ENCODE measurements around the gene ZNF497.
A peak's percentile ranks its signal among the peaks of the same experiment; 100 is the strongest.

Gene ZNF497

GRCh38 chr19:58335630-58336029, 26.9 kb downstream of the ZNF497 start:
- Histone ChIP-seq H3K36me3 (ENCODE audit: low read depth) (peaks cover 6% of the 10 kb centered on the region), H3K4me3 (ENCODE audit: severe bottlenecking) (no peak overlapping the region), H3K9me3 (ENCODE audit: severe bottlenecking) (no peaks in the 10 kb centered on the region), H3K27ac (ENCODE audit: poor library complexity, severe bottlenecking) (no peak overlapping the region), H3K4me1 (ENCODE audit: insufficient read depth, poor library complexity, severe bottlenecking) (no peaks in the 10 kb centered on the region), H3K27me3 (ENCODE audit: insufficient read depth, poor library complexity, severe bottlenecking) (no peaks in the 10 kb centered on the region)
- TF ChIP-seq, protein P1, sequence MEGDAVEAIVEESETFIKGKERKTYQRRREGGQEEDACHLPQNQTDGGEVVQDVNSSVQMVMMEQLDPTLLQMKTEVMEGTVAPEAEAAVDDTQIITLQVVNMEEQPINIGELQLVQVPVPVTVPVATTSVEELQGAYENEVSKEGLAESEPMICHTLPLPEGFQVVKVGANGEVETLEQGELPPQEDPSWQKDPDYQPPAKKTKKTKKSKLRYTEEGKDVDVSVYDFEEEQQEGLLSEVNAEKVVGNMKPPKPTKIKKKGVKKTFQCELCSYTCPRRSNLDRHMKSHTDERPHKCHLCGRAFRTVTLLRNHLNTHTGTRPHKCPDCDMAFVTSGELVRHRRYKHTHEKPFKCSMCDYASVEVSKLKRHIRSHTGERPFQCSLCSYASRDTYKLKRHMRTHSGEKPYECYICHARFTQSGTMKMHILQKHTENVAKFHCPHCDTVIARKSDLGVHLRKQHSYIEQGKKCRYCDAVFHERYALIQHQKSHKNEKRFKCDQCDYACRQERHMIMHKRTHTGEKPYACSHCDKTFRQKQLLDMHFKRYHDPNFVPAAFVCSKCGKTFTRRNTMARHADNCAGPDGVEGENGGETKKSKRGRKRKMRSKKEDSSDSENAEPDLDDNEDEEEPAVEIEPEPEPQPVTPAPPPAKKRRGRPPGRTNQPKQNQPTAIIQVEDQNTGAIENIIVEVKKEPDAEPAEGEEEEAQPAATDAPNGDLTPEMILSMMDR (IDR thresholded peaks at IDR 0.05; ENCODE audit: poor library complexity, severe bottlenecking): no peak
- ATAC-seq (ENCODE audit: low read depth) (no peak), DNase-seq (ENCODE audit: low spot score) (no peak)

GRCh38 chr19:58334691-58335249, 27.8 kb downstream of the ZNF497 start:
- Histone ChIP-seq H3K4me3 (ENCODE audit: severe bottlenecking) (no peak overlapping the region), H3K4me1 (ENCODE audit: insufficient read depth, poor library complexity, severe bottlenecking) (no peaks in the 10 kb centered on the region), H3K36me3 (ENCODE audit: low read depth) (peaks cover 6% of the 10 kb centered on the region), H3K27me3 (ENCODE audit: insufficient read depth, poor library complexity, severe bottlenecking) (no peaks in the 10 kb centered on the region), H3K27ac (ENCODE audit: poor library complexity, severe bottlenecking) (no peak overlapping the region), H3K9me3 (ENCODE audit: severe bottlenecking) (no peaks in the 10 kb centered on the region)
- ATAC-seq (ENCODE audit: low read depth) (no peak), DNase-seq (ENCODE audit: low spot score) (no peak)
- TF ChIP-seq, protein P1 (IDR thresholded peaks at IDR 0.05; ENCODE audit: poor library complexity, severe bottlenecking): no peak

GRCh38 chr19:58332697-58333096, 29.9 kb downstream of the ZNF497 start:
- Histone ChIP-seq H3K4me3 (ENCODE audit: severe bottlenecking) (no peak overlapping the region), H3K27ac (ENCODE audit: poor library complexity, severe bottlenecking) (no peak overlapping the region), H3K36me3 (ENCODE audit: low read depth) (0 out of 2 replicates have a peak, but pooled peaks cover 3% of the 10 kb centered on the region), H3K9me3 (ENCODE audit: severe bottlenecking) (no peaks in the 10 kb centered on the region), H3K27me3 (ENCODE audit: insufficient read depth, poor library complexity, severe bottlenecking) (no peaks in the 10 kb centered on the region), H3K4me1 (ENCODE audit: insufficient read depth, poor library complexity, severe bottlenecking) (no peaks in the 10 kb centered on the region)
- ATAC-seq (ENCODE audit: low read depth) (no peak), DNase-seq (ENCODE audit: low spot score) (no peak)
- TF ChIP-seq, protein P1 (IDR thresholded peaks at IDR 0.05; ENCODE audit: poor library complexity, severe bottlenecking): no peak

DNA sequence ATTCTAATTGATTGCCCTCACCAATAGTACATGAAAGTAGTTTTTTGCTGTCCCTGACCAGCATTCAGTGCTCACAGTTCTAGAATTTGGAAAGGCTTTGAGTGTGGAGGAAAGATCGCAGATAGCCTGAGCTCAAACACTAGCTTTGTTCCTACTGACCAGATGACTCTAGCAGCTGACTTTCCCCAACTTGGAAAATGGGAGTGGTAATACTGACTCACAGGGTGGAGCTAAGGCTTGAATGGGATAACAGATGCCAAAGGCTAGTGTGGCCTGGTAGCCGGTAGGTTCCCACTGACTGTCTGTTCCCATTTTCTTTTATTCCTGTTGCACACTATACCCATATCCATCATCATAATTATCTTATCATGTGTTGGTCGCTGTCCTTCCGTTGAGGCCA, 32.1 kb downstream of the ZNF497 start:
- Histone ChIP-seq H3K4me3 (ENCODE audit: severe bottlenecking) (no peak overlapping the region), H3K4me1 (ENCODE audit: insufficient read depth, poor library complexity, severe bottlenecking) (no peaks in the 10 kb centered on the region), H3K27me3 (ENCODE audit: insufficient read depth, poor library complexity, severe bottlenecking) (no peaks in the 10 kb centered on the region), H3K9me3 (ENCODE audit: severe bottlenecking) (no peaks in the 10 kb centered on the region), H3K36me3 (ENCODE audit: low read depth) (no peaks in the 10 kb centered on the region), H3K27ac (ENCODE audit: poor library complexity, severe bottlenecking) (no peak overlapping the region)
- TF ChIP-seq, protein P1 (IDR thresholded peaks at IDR 0.05; ENCODE audit: poor library complexity, severe bottlenecking): no peak
- ATAC-seq (ENCODE audit: low read depth): peak; percentile 35; the same call in 2 of the 3 replicates
- DNase-seq (ENCODE audit: low spot score): no peak

- Histone ChIP-seq H3K4me3 (ENCODE audit: severe bottlenecking) (no peak overlapping the region), H3K27ac (ENCODE audit: poor library complexity, severe bottlenecking) (no peak overlapping the region), H3K36me3 (ENCODE audit: low read depth) (no peaks in the 10 kb centered on the region), H3K9me3 (ENCODE audit: severe bottlenecking) (no peaks in the 10 kb centered on the region), H3K4me1 (ENCODE audit: insufficient read depth, poor library complexity, severe bottlenecking) (no peaks in the 10 kb centered on the region), H3K27me3 (ENCODE audit: insufficient read depth, poor library complexity, severe bottlenecking) (no peaks in the 10 kb centered on the region)
- TF ChIP-seq, protein P1 (IDR thresholded peaks at IDR 0.05; ENCODE audit: poor library complexity, severe bottlenecking): peak; percentile 34
- no peak for DNase-seq (ENCODE audit: low spot score)
- ATAC-seq (ENCODE audit: low read depth): no peak
Measured at GRCh38 chr19:58328999-58329398, 33.6 kb downstream of the ZNF497 start.
